Activated CD4-positive, alpha-beta T cell treated with anti-CD3 and anti-CD28 coated beads for 36 hours (primary cell): ENCODE data around the gene TMEM91. TPM values are rescaled to one million over a fixed set of nuclear protein-coding genes. Genes with fewer than 3 reads are reported as not detected.
A peak's percentile ranks its signal among the peaks of the same experiment; 100 is the strongest.
"Not testable (repeated sequence)": the region's sequence is repeated elsewhere in the genome, so short reads cannot be mapped to it uniquely, and the experiment has no call there.

ENCODE experiments used
- ATAC-seq: fragments of 200-7000 bp; cut with Tn5 transposase; one replicate; pipeline ENCODE4 v1.10.0; 2021; ENCODE audit warnings: mild to moderate bottlenecking, moderate library complexity
- CTCF ChIA-PET: fragments of 350-600 bp; sonication (Branson Sonifier 250); formaldehyde crosslinking; loops from one replicate; lab custom pipeline; 2021; ENCODE audit warnings: antibody characterized with exemption; lab: Charles Lee
- POLR2A ChIA-PET: fragments of 350-600 bp; sonication (Branson Sonifier 250); formaldehyde crosslinking; loops from one replicate; lab custom pipeline; 2021; ENCODE audit warnings: antibody characterized with exemption, inconsistent platforms; lab: Charles Lee
- DNase-seq: peaks from one replicate; pipeline ENCODE4 v3.0.0-alpha.2; 2020
- H3K27ac Mint-ChIP-seq: one replicate; pipeline ENCODE4 v1.8.0; 2021; ENCODE audit warnings: mixed read lengths
- H3K27me3 Mint-ChIP-seq: one replicate; pipeline ENCODE4 v1.8.0; 2021; ENCODE audit warnings: mixed read lengths
- H3K36me3 Mint-ChIP-seq: one replicate; pipeline ENCODE4 v1.8.0; 2021; ENCODE audit warnings: low read depth, mixed read lengths
- H3K4me1 Mint-ChIP-seq: one replicate; pipeline ENCODE4 v1.8.0; 2021; ENCODE audit warnings: mixed read lengths
- H3K4me3 Mint-ChIP-seq: one replicate; pipeline ENCODE4 v1.8.0; 2021; ENCODE audit warnings: mild to moderate bottlenecking, moderate library complexity, mixed read lengths
- H3K9me3 Mint-ChIP-seq: one replicate; pipeline ENCODE4 v1.8.0; 2021; ENCODE audit warnings: low read depth, mixed read lengths
- intact Hi-C, 2 experiments: fragments of 100-400 bp; cut with DNase I in 1 of 2; cut with micrococcal nuclease in 1 of 2; formaldehyde crosslinking; loops; one replicate each; pipeline versions ENCODE4 v1.14.2 to v1.15.1; 2022 to 2024; cut with DNase I, micrococcal nuclease
- total RNA-seq, 2 experiments: library from RNA; stranded (reverse); gene quantifications; one replicate each; pipeline ENCODE4 v1.2.3, GENCODE V29; 2021

TMEM91 gene
- total RNA-seq, 2 experiments from 2014 or later = 3.0 to 4.0 TPM

- CTCF ChIA-PET = interaction anchor here (0.7 to 1.5 kb wide), 3 partner anchors 35 to 165 kb away, joined by 3 to 4 read pairs (median 4); partner anchors contain the start of genes B9D2 and DMAC2
- POLR2A ChIA-PET = interaction anchor here (1.2 kb wide), 1 partner anchor 41 kb away, joined by 5 read pairs; the partner anchor contains the start of gene DMAC2
Measured at GRCh38 chr19:41398598-41398997, 22.3 kb downstream of the TMEM91 start.

GRCh38 chr19:41399091-41399490 is 22.8 kb downstream of the TMEM91 start:
- DNase-seq (peak; percentile 18), ATAC-seq (no peak)
- CTCF ChIA-PET = interaction anchor here (1.1 to 1.5 kb wide), 2 partner anchors 35 to 41 kb away, joined by 4 read pairs; partner anchors contain the start of genes B9D2 and DMAC2
- Mint-ChIP-seq H3K9me3 (no peaks in the 10 kb centered on the region), H3K4me1 (peaks cover 34% of the 10 kb centered on the region), H3K27ac (peak overlapping the region; percentile 97), H3K4me3 (peak overlapping the region; percentile 97), H3K36me3 (peaks cover 8% of the 10 kb centered on the region), H3K27me3 (no peaks in the 10 kb centered on the region)
- POLR2A ChIA-PET = interaction anchor here (1.2 kb wide), 1 partner anchor 40 kb away, joined by 5 read pairs; the partner anchor contains the start of gene DMAC2
- intact Hi-C loops = loop anchor here in 1 of 2 experiments (5.0 kb wide), 3 partner anchors 133 to 1112 kb away; partner anchors contain the start of genes AKT2 and SERTAD3

More at GRCh38 chr19:41398598-41398997, 22.3 kb downstream of the TMEM91 start:
- H3K9me3 Mint-ChIP-seq = no peaks in the 10 kb centered on the region
- ATAC-seq = no peak
- peaks cover 34% of the 10 kb centered on the region for H3K4me1 Mint-ChIP-seq
- intact Hi-C loops = loop anchor here in 1 of 2 experiments (5.0 kb wide), 3 partner anchors 134 to 1111 kb away; partner anchors contain the start of genes AKT2 and SERTAD3
- no peaks in the 10 kb centered on the region for H3K27me3 Mint-ChIP-seq
- no peak for DNase-seq
- H3K4me3 Mint-ChIP-seq = peak overlapping the region; percentile 97
- H3K27ac Mint-ChIP-seq = peak overlapping the region; percentile 97
- H3K36me3 Mint-ChIP-seq = peaks cover 8% of the 10 kb centered on the region

GRCh38 chr19:41399525-41399924 is 23.2 kb downstream of the TMEM91 start:
- POLR2A ChIA-PET = no interaction called here
- DNase-seq (no peak), ATAC-seq (no peak)
- H3K4me1 Mint-ChIP-seq = peaks cover 34% of the 10 kb centered on the region
- peaks cover 8% of the 10 kb centered on the region for H3K36me3 Mint-ChIP-seq
- no peaks in the 10 kb centered on the region for H3K9me3 Mint-ChIP-seq
- intact Hi-C loops = loop anchor here in 1 of 2 experiments (5.0 kb wide), 3 partner anchors 133 to 1112 kb away; partner anchors contain the start of genes AKT2 and SERTAD3
- H3K4me3 Mint-ChIP-seq = no peak overlapping the region
- H3K27ac Mint-ChIP-seq = no peak overlapping the region
- H3K27me3 Mint-ChIP-seq = no peaks in the 10 kb centered on the region
- CTCF ChIA-PET = no interaction called here

- no peak overlapping the region for H3K4me3 Mint-ChIP-seq
- CTCF ChIA-PET = no interaction called here
- H3K27ac Mint-ChIP-seq = no peak overlapping the region
- intact Hi-C loops = no loop called here
- peaks cover 23% of the 10 kb centered on the region for H3K4me1 Mint-ChIP-seq
- no peaks in the 10 kb centered on the region for H3K9me3 Mint-ChIP-seq
- ATAC-seq (no peak), DNase-seq (no peak)
- H3K36me3 Mint-ChIP-seq = peaks cover 3% of the 10 kb centered on the region
- POLR2A ChIA-PET = no interaction called here
- H3K27me3 Mint-ChIP-seq = no peaks in the 10 kb centered on the region
Measured at GRCh38 chr19:41401483-41401882, 25.1 kb downstream of the TMEM91 start.

GRCh38 chr19:41402010-41402409 is 25.7 kb downstream of the TMEM91 start:
- DNase-seq = no peak
- Mint-ChIP-seq H3K36me3 (peaks cover 2% of the 10 kb centered on the region), H3K27ac (no peak overlapping the region), H3K4me3 (no peak overlapping the region), H3K27me3 (no peaks in the 10 kb centered on the region), H3K4me1 (peaks cover 22% of the 10 kb centered on the region), H3K9me3 (no peaks in the 10 kb centered on the region)
- ChIA-PET CTCF (interaction anchor here (0.9 kb wide), 1 partner anchor 24 kb away, joined by 3 read pairs; no protein-coding TSS in a partner anchor), POLR2A (interaction anchor here (0.6 kb wide), 1 partner anchor 60 kb away, joined by 3 read pairs; no protein-coding TSS in a partner anchor)
- intact Hi-C loops = no loop called here
- ATAC-seq = no peak

- CTCF ChIA-PET = interaction anchor here (0.8 to 1.6 kb wide), 2 partner anchors 228 to 350 kb away, joined by 3 to 6 read pairs; no protein-coding TSS in a partner anchor
- no peak for DNase-seq
- Mint-ChIP-seq H3K36me3 (no peaks in the 10 kb centered on the region), H3K9me3 (no peaks in the 10 kb centered on the region), H3K4me3 (no peak overlapping the region), H3K27ac (no peak overlapping the region), H3K4me1 (peaks cover 20% of the 10 kb centered on the region), H3K27me3 (no peaks in the 10 kb centered on the region)
- ATAC-seq = no peak
- intact Hi-C loops = no loop called here
- POLR2A ChIA-PET = no interaction called here
Measured at GRCh38 chr19:41403181-41403970, 27.0 kb downstream of the TMEM91 start.

GRCh38 chr19:41405776-41406175 is 29.4 kb downstream of the TMEM91 start:
- H3K27me3 Mint-ChIP-seq = no peaks in the 10 kb centered on the region
- no peak overlapping the region for H3K27ac Mint-ChIP-seq
- H3K9me3 Mint-ChIP-seq = no peaks in the 10 kb centered on the region
- peaks cover 15% of the 10 kb centered on the region for H3K4me1 Mint-ChIP-seq
- no peak for DNase-seq
- no peak overlapping the region for H3K4me3 Mint-ChIP-seq
- ChIA-PET CTCF (interaction anchor here (1.1 kb wide), 1 partner anchor 23 kb away, joined by 6 read pairs; no protein-coding TSS in a partner anchor), POLR2A (interaction anchor here (0.6 kb wide), 1 partner anchor 781 kb away, joined by 3 read pairs; no protein-coding TSS in a partner anchor)
- intact Hi-C loops = no loop called here
- peaks cover 1% of the 10 kb centered on the region for H3K36me3 Mint-ChIP-seq
- ATAC-seq = no peak

- Mint-ChIP-seq H3K4me3 (no peak overlapping the region), H3K9me3 (no peaks in the 10 kb centered on the region), H3K27me3 (no peaks in the 10 kb centered on the region), H3K27ac (no peak overlapping the region), H3K4me1 (peaks cover 12% of the 10 kb centered on the region), H3K36me3 (peaks cover 1% of the 10 kb centered on the region)
- ChIA-PET CTCF (no interaction called here), POLR2A (no interaction called here)
- no peak for ATAC-seq
- DNase-seq = no peak
- intact Hi-C loops = no loop called here
Measured at GRCh38 chr19:41407271-41407670, 30.9 kb downstream of the TMEM91 start.

GRCh38 chr19:41408256-41408655 is 31.9 kb downstream of the TMEM91 start:
- peaks cover 1% of the 10 kb centered on the region for H3K36me3 Mint-ChIP-seq
- H3K4me3 Mint-ChIP-seq = no peak overlapping the region
- intact Hi-C loops = no loop called here
- DNase-seq = no peak
- ATAC-seq = no peak
- peaks cover 12% of the 10 kb centered on the region for H3K4me1 Mint-ChIP-seq
- POLR2A ChIA-PET = interaction anchor here (0.6 kb wide), 1 partner anchor 158 kb away, joined by 3 read pairs; no protein-coding TSS in a partner anchor
- CTCF ChIA-PET = interaction anchor here (2.1 kb wide), 1 partner anchor 42 kb away, joined by 5 read pairs; no protein-coding TSS in a partner anchor
- H3K9me3 Mint-ChIP-seq = no peaks in the 10 kb centered on the region
- H3K27me3 Mint-ChIP-seq = no peaks in the 10 kb centered on the region
- H3K27ac Mint-ChIP-seq = no peak overlapping the region

GRCh38 chr19:41408846-41409245 is 32.5 kb downstream of the TMEM91 start:
- CTCF ChIA-PET = interaction anchor here (2.1 kb wide), 1 partner anchor 41 kb away, joined by 5 read pairs; no protein-coding TSS in a partner anchor
- H3K4me1 Mint-ChIP-seq, DNase-seq, intact Hi-C loops, H3K36me3 Mint-ChIP-seq, H3K27ac Mint-ChIP-seq, H3K9me3 Mint-ChIP-seq, H3K4me3 Mint-ChIP-seq, ATAC-seq, POLR2A ChIA-PET, H3K27me3 Mint-ChIP-seq: not testable (repeated sequence)

- Mint-ChIP-seq H3K4me1 (peaks cover 8% of the 10 kb centered on the region), H3K27ac (peak overlapping the region; percentile 40), H3K36me3 (peaks cover 7% of the 10 kb centered on the region), H3K27me3 (no peaks in the 10 kb centered on the region), H3K9me3 (no peaks in the 10 kb centered on the region), H3K4me3 (no peak overlapping the region)
- no peak for ATAC-seq
- ChIA-PET CTCF (interaction anchor here (2.1 kb wide), 1 partner anchor 40 kb away, joined by 5 read pairs; no protein-coding TSS in a partner anchor), POLR2A (no interaction called here)
- DNase-seq = no peak
- intact Hi-C loops = no loop called here
Measured at GRCh38 chr19:41409288-41409687, 33.0 kb downstream of the TMEM91 start.
